ENCODE results near the gene SPAM1.

SPAM1 gene

GRCh38 chr7:123977081-123977480, 52.0 kb downstream of the SPAM1 start:
- no peaks in the 10 kb centered on the region for H3K27me3 ChIP-seq (replicated peaks in 2 of 5; ENCODE audit: control insufficient read depth in 4 of 5, insufficient read depth in 5 of 5, low read length in 4 of 5)
- ChIA-PET CTCF (no interaction called here), POLR2A (no interaction called here)
- DNase-seq: no peak
- no peak overlapping the region for H3K27ac ChIP-seq (ENCODE audit: insufficient read depth in 1 of 2, low read depth in 1 of 2, low read length in 2 of 2, poor library complexity in 1 of 2, severe bottlenecking in 2 of 2)
- H3K9me3 ChIP-seq (ENCODE audit: control extremely low read depth in 1 of 5, control insufficient read depth in 4 of 5, insufficient read depth in 2 of 5, low read depth in 1 of 5, low read length in 4 of 5): no peaks in the 10 kb centered on the region
- no peaks in the 10 kb centered on the region for H3K36me3 ChIP-seq (ENCODE audit: control insufficient read depth in 4 of 4, insufficient read depth in 4 of 4, low read length in 3 of 4)
- H3K4me1 ChIP-seq (ENCODE audit: control extremely low read depth in 1 of 4, control insufficient read depth in 4 of 4, insufficient read depth in 4 of 4, low read length in 3 of 4): no peaks in the 10 kb centered on the region
- H3K4me3 ChIP-seq (ENCODE audit: control insufficient read depth in 1 of 7, extremely low read depth in 1 of 7, insufficient read depth in 4 of 7, low read depth in 2 of 7, low read length in 6 of 7): no peak overlapping the region

GRCh38 chr7:123979876-123980275, 54.8 kb downstream of the SPAM1 start:
- Histone ChIP-seq H3K36me3 (ENCODE audit: control insufficient read depth in 4 of 4, insufficient read depth in 4 of 4, low read length in 3 of 4) (no peaks in the 10 kb centered on the region), H3K27ac (ENCODE audit: insufficient read depth in 1 of 2, low read depth in 1 of 2, low read length in 2 of 2, poor library complexity in 1 of 2, severe bottlenecking in 2 of 2) (no peak overlapping the region), H3K4me1 (ENCODE audit: control extremely low read depth in 1 of 4, control insufficient read depth in 4 of 4, insufficient read depth in 4 of 4, low read length in 3 of 4) (no peaks in the 10 kb centered on the region), H3K27me3 (replicated peaks in 2 of 5; ENCODE audit: control insufficient read depth in 4 of 5, insufficient read depth in 5 of 5, low read length in 4 of 5) (no peaks in the 10 kb centered on the region), H3K9me3 (ENCODE audit: control extremely low read depth in 1 of 5, control insufficient read depth in 4 of 5, insufficient read depth in 2 of 5, low read depth in 1 of 5, low read length in 4 of 5) (no peaks in the 10 kb centered on the region), H3K4me3 (ENCODE audit: control insufficient read depth in 1 of 7, extremely low read depth in 1 of 7, insufficient read depth in 4 of 7, low read depth in 2 of 7, low read length in 6 of 7) (no peak overlapping the region)
- no peak for DNase-seq
- ChIA-PET POLR2A (no interaction called here), CTCF (no interaction called here)

GRCh38 chr7:123987445-123987844, 62.4 kb downstream of the SPAM1 start:
- H3K27ac ChIP-seq (ENCODE audit: insufficient read depth in 1 of 2, low read depth in 1 of 2, low read length in 2 of 2, poor library complexity in 1 of 2, severe bottlenecking in 2 of 2): no peak overlapping the region
- no peak overlapping the region for H3K4me3 ChIP-seq (ENCODE audit: control insufficient read depth in 1 of 7, extremely low read depth in 1 of 7, insufficient read depth in 4 of 7, low read depth in 2 of 7, low read length in 6 of 7)
- H3K4me1 ChIP-seq (ENCODE audit: control extremely low read depth in 1 of 4, control insufficient read depth in 4 of 4, insufficient read depth in 4 of 4, low read length in 3 of 4): no peaks in the 10 kb centered on the region
- H3K36me3 ChIP-seq (ENCODE audit: control insufficient read depth in 4 of 4, insufficient read depth in 4 of 4, low read length in 3 of 4): no peaks in the 10 kb centered on the region
- WGBS (ENCODE audit: insufficient coverage): no CpG with 5 or more reads among the region's 2 CpGs
- DNase-seq: no peak
- ChIA-PET POLR2A (no interaction called here), CTCF (no interaction called here)
- H3K27me3 ChIP-seq (replicated peaks in 2 of 5; ENCODE audit: control insufficient read depth in 4 of 5, insufficient read depth in 5 of 5, low read length in 4 of 5): no peaks in the 10 kb centered on the region
- no peaks in the 10 kb centered on the region for H3K9me3 ChIP-seq (ENCODE audit: control extremely low read depth in 1 of 5, control insufficient read depth in 4 of 5, insufficient read depth in 2 of 5, low read depth in 1 of 5, low read length in 4 of 5)

- no peak overlapping the region for H3K27ac ChIP-seq (ENCODE audit: insufficient read depth in 1 of 2, low read depth in 1 of 2, low read length in 2 of 2, poor library complexity in 1 of 2, severe bottlenecking in 2 of 2)
- H3K9me3 ChIP-seq (ENCODE audit: control extremely low read depth in 1 of 5, control insufficient read depth in 4 of 5, insufficient read depth in 2 of 5, low read depth in 1 of 5, low read length in 4 of 5): no peaks in the 10 kb centered on the region
- DNase-seq: no peak
- H3K27me3 ChIP-seq (replicated peaks in 2 of 5; ENCODE audit: control insufficient read depth in 4 of 5, insufficient read depth in 5 of 5, low read length in 4 of 5): no peaks in the 10 kb centered on the region
- ChIA-PET POLR2A (no interaction called here), CTCF (no interaction called here)
- no peaks in the 10 kb centered on the region for H3K36me3 ChIP-seq (ENCODE audit: control insufficient read depth in 4 of 4, insufficient read depth in 4 of 4, low read length in 3 of 4)
- no peaks in the 10 kb centered on the region for H3K4me1 ChIP-seq (ENCODE audit: control extremely low read depth in 1 of 4, control insufficient read depth in 4 of 4, insufficient read depth in 4 of 4, low read length in 3 of 4)
- H3K4me3 ChIP-seq (ENCODE audit: control insufficient read depth in 1 of 7, extremely low read depth in 1 of 7, insufficient read depth in 4 of 7, low read depth in 2 of 7, low read length in 6 of 7): no peak overlapping the region
- no CpG with 5 or more reads among the region's 2 CpGs for WGBS (ENCODE audit: insufficient coverage)
These were observed 68.0 kb downstream of the SPAM1 start for GRCh38 chr7:123992913-123993518.

- Histone ChIP-seq H3K4me1 (ENCODE audit: control extremely low read depth in 1 of 4, control insufficient read depth in 4 of 4, insufficient read depth in 4 of 4, low read length in 3 of 4) (no peaks in the 10 kb centered on the region), H3K9me3 (ENCODE audit: control extremely low read depth in 1 of 5, control insufficient read depth in 4 of 5, insufficient read depth in 2 of 5, low read depth in 1 of 5, low read length in 4 of 5) (no peaks in the 10 kb centered on the region), H3K4me3 (ENCODE audit: control insufficient read depth in 1 of 7, extremely low read depth in 1 of 7, insufficient read depth in 4 of 7, low read depth in 2 of 7, low read length in 6 of 7) (no peak overlapping the region), H3K27me3 (replicated peaks in 2 of 5; ENCODE audit: control insufficient read depth in 4 of 5, insufficient read depth in 5 of 5, low read length in 4 of 5) (no peaks in the 10 kb centered on the region), H3K36me3 (ENCODE audit: control insufficient read depth in 4 of 4, insufficient read depth in 4 of 4, low read length in 3 of 4) (no peaks in the 10 kb centered on the region), H3K27ac (ENCODE audit: insufficient read depth in 1 of 2, low read depth in 1 of 2, low read length in 2 of 2, poor library complexity in 1 of 2, severe bottlenecking in 2 of 2) (no peak overlapping the region)
- ChIA-PET POLR2A (no interaction called here), CTCF (no interaction called here)
- no peak for DNase-seq
- WGBS (ENCODE audit: insufficient coverage): no CpG with 5 or more reads among the region's 2 CpGs
These were observed 69.0 kb downstream of the SPAM1 start for GRCh38 chr7:123993996-123994395.

GRCh38 chr7:123994449-123994848, 69.4 kb downstream of the SPAM1 start:
- Histone ChIP-seq H3K9me3 (ENCODE audit: control extremely low read depth in 1 of 5, control insufficient read depth in 4 of 5, insufficient read depth in 2 of 5, low read depth in 1 of 5, low read length in 4 of 5) (no peaks in the 10 kb centered on the region), H3K27ac (ENCODE audit: insufficient read depth in 1 of 2, low read depth in 1 of 2, low read length in 2 of 2, poor library complexity in 1 of 2, severe bottlenecking in 2 of 2) (no peak overlapping the region), H3K36me3 (ENCODE audit: control insufficient read depth in 4 of 4, insufficient read depth in 4 of 4, low read length in 3 of 4) (no peaks in the 10 kb centered on the region), H3K27me3 (replicated peaks in 2 of 5; ENCODE audit: control insufficient read depth in 4 of 5, insufficient read depth in 5 of 5, low read length in 4 of 5) (no peaks in the 10 kb centered on the region), H3K4me3 (ENCODE audit: control insufficient read depth in 1 of 7, extremely low read depth in 1 of 7, insufficient read depth in 4 of 7, low read depth in 2 of 7, low read length in 6 of 7) (no peak overlapping the region), H3K4me1 (ENCODE audit: control extremely low read depth in 1 of 4, control insufficient read depth in 4 of 4, insufficient read depth in 4 of 4, low read length in 3 of 4) (no peaks in the 10 kb centered on the region)
- no peak for DNase-seq
- POLR2A ChIA-PET: interaction anchor here (0.6 kb wide), 1 partner anchor 1123 kb away, joined by 3 read pairs; no protein-coding TSS in a partner anchor
- CTCF ChIA-PET: no interaction called here

GRCh38 chr7:123995617-123996326, 70.7 kb downstream of the SPAM1 start:
- Histone ChIP-seq H3K27ac (ENCODE audit: insufficient read depth in 1 of 2, low read depth in 1 of 2, low read length in 2 of 2, poor library complexity in 1 of 2, severe bottlenecking in 2 of 2) (no peak overlapping the region), H3K4me1 (ENCODE audit: control extremely low read depth in 1 of 4, control insufficient read depth in 4 of 4, insufficient read depth in 4 of 4, low read length in 3 of 4) (no peaks in the 10 kb centered on the region), H3K36me3 (ENCODE audit: control insufficient read depth in 4 of 4, insufficient read depth in 4 of 4, low read length in 3 of 4) (no peaks in the 10 kb centered on the region), H3K27me3 (replicated peaks in 2 of 5; ENCODE audit: control insufficient read depth in 4 of 5, insufficient read depth in 5 of 5, low read length in 4 of 5) (no peaks in the 10 kb centered on the region), H3K9me3 (ENCODE audit: control extremely low read depth in 1 of 5, control insufficient read depth in 4 of 5, insufficient read depth in 2 of 5, low read depth in 1 of 5, low read length in 4 of 5) (no peaks in the 10 kb centered on the region), H3K4me3 (ENCODE audit: control insufficient read depth in 1 of 7, extremely low read depth in 1 of 7, insufficient read depth in 4 of 7, low read depth in 2 of 7, low read length in 6 of 7) (no peak overlapping the region)
- WGBS (ENCODE audit: insufficient coverage): 97% methylated on average over 7 of the region's 10 CpGs
- DNase-seq: no peak
- ChIA-PET POLR2A (no interaction called here), CTCF (no interaction called here)
